Measurements from ENCODE around the gene CENPT. TPM values are rescaled to one million over a fixed set of nuclear protein-coding genes. Genes with fewer than 3 reads are reported as not detected.

Gene CENPT
- total and polyA plus RNA-seq, 2 of the 8 experiments (the other 6 are each of a cell fraction or from before 2014, with no cell fraction given), result 42.4 to 53.4 TPM

GRCh38 chr16:67869653-67870052, 22.2 kb upstream of the CENPT start:
- no peak overlapping the region for H3K4me2 ChIP-seq (ENCODE audit: insufficient read depth in 1 of 2, low read depth in 2 of 2, low read length in 2 of 2)
- H3K18ac ChIP-seq (ENCODE audit: extremely low read depth, low read length), result no peak overlapping the region
- H2AFZ ChIP-seq (ENCODE audit: low read length), result no peak overlapping the region
- H4K91ac ChIP-seq (replicated peaks; ENCODE audit: insufficient read length, low read length), result no peak overlapping the region
- WGBS, 2 experiments (ENCODE audit: extremely low coverage in 1 of 2, insufficient coverage in 1 of 2, insufficient read length in 1 of 2, insufficient replicate concordance in 2 of 2, low coverage in 1 of 2, low lambda C conversion rate in 2 of 2, missing lambda C conversion rate in 1 of 2), result 92% methylated on average over 7 of the region's 7 CpGs; no CpG with 5 or more reads in 1 of the 2 experiments
- peaks cover 3 to 14% of the 10 kb centered on the region in 2 experiments; a peak in 3 of 4 replicates for H3K79me2 ChIP-seq (ENCODE audit: control insufficient read depth in 1 of 2, insufficient read depth in 2 of 2, low read length in 2 of 2)
- peaks cover 2% of the 10 kb centered on the region; the same call in 1 of the 2 replicates for H3K23me2 ChIP-seq (ENCODE audit: low read depth, low read length)
- no peak overlapping the region for H2BK120ac ChIP-seq (replicated peaks; ENCODE audit: low read depth, low read length)
- no peak overlapping the region for H4K5ac ChIP-seq (ENCODE audit: insufficient read length, low read depth, low read length)
- no peak overlapping the region for H3K56ac ChIP-seq (replicated peaks; ENCODE audit: insufficient read length, low read depth, low read length)
- no peak overlapping the region for H3K4me3 ChIP-seq (ENCODE audit: extremely low read depth in 1 of 4, insufficient read depth in 2 of 4, low read depth in 3 of 4, low read length in 4 of 4)
- peaks cover 14 to 50% (median 28%) of the 10 kb centered on the region in 4 experiments for H3K36me3 ChIP-seq (ENCODE audit: control insufficient read depth in 2 of 4, insufficient read depth in 4 of 4, low read length in 3 of 4)
- no peaks in the 10 kb centered on the region for H3K9me3 ChIP-seq (ENCODE audit: insufficient read depth in 2 of 2, low read depth in 1 of 2, low read length in 1 of 2)
- H2AK5ac ChIP-seq (ENCODE audit: low read depth, low read length), result no peak overlapping the region
- no peak overlapping the region for H4K8ac ChIP-seq (ENCODE audit: extremely low read depth, insufficient read depth, low read length)
- H2BK20ac ChIP-seq (ENCODE audit: low read length), result no peak overlapping the region
- H3K4ac ChIP-seq (replicated peaks; ENCODE audit: insufficient read length, low read depth, low read length), result no peak overlapping the region
- no peak for FAIRE-seq
- H3K27me3 ChIP-seq (replicated peaks in 1 of 4; ENCODE audit: control insufficient read depth in 3 of 4, extremely low read depth in 1 of 4, insufficient read depth in 3 of 4, low read length in 3 of 4), result no peaks in the 10 kb centered on the region
- no peak overlapping the region for H2BK5ac ChIP-seq (ENCODE audit: low read depth, low read length)
- H4K20me1 ChIP-seq (replicated peaks in 1 of 2; ENCODE audit: control insufficient read depth in 1 of 2, insufficient read depth in 2 of 2, low read length in 2 of 2), result peaks cover 10% of the 10 kb centered on the region in 2 experiments
- CTCF ChIA-PET (ENCODE audit: partially characterized antibody), result interaction anchor here (0.7 to 12.2 kb wide), 6 partner anchors 22 to 197 kb away, joined by 3 to 123 read pairs (median 4); partner anchors contain the start of genes CENPT, CTRL and NUTF2
- H3K27ac ChIP-seq (ENCODE audit: low read depth, low read length), result no peak overlapping the region
- POLR2A ChIA-PET (ENCODE audit: partially characterized antibody), result interaction anchor here (1.3 kb wide), 1 partner anchor 9 kb away, joined by 7 read pairs; no protein-coding TSS in a partner anchor
- H3K79me1 ChIP-seq (ENCODE audit: low read depth, low read length), result peaks cover 7% of the 10 kb centered on the region
- TF ChIP-seq TBP (IDR thresholded peaks at IDR 0.05; ENCODE audit: low read depth, low read length) (no peak), POLR2A (IDR thresholded peaks at IDR 0.05; ENCODE audit: control extremely low read depth in 1 of 2, low read depth in 2 of 2, low read length in 2 of 2) (no peak), GABPA (IDR thresholded peaks at IDR 0.05; ENCODE audit: borderline replicate concordance, insufficient read depth, low read length) (no peak)
- H3K9ac ChIP-seq (replicated peaks in 1 of 4; ENCODE audit: extremely low read depth in 1 of 4, low read depth in 3 of 4, low read length in 3 of 4), result no peak overlapping the region
- H3K4me1 ChIP-seq (replicated peaks in 1 of 4; ENCODE audit: control insufficient read depth in 3 of 4, insufficient read depth in 4 of 4, low read length in 3 of 4), result peaks cover 0 to 7% (median 3%) of the 10 kb centered on the region in 4 experiments; a peak in 3 of 7 replicates
- H2BK12ac ChIP-seq (ENCODE audit: low read depth, low read length), result no peak overlapping the region
- H2BK15ac ChIP-seq (ENCODE audit: low read length), result no peak overlapping the region
- H3K14ac ChIP-seq (ENCODE audit: insufficient read length), result no peak overlapping the region
- DNase-seq (ENCODE audit: low read depth in 1 of 2, low spot score in 2 of 2), result no peak
- H3K23ac ChIP-seq (ENCODE audit: insufficient read length), result no peak overlapping the region
